Fibroblast of villous mesenchyme (primary cell): ENCODE data around the gene NEU4. TPM values are rescaled to one million over a fixed set of nuclear protein-coding genes. Genes with fewer than 3 reads are reported as not detected.

Experiments used
- DNase-seq: peaks from one replicate; pipeline ENCODE4 v3.0.0-alpha.2; 2010; ENCODE audit warnings: low read depth
- H3K4me3 ChIP-seq: 2 replicates; pipeline ENCODE4 v1.5.1; 2011; ENCODE audit warnings: low read depth, mild to moderate bottlenecking, low read length
- total RNA-seq: library from RNA; depleted of rRNA; stranded (reverse); fragments of >200 nt; gene quantifications from 2 replicates; pipeline ENCODE4 v1.2.3, GENCODE V29; 2012
- TF ChIP-seq, protein P1 (sequence below): IDR thresholded peaks from 2 replicates; pipeline ENCODE4 v1.5.1; 2012; ENCODE audit warnings: low read depth, mild to moderate bottlenecking, low read length; ENCODE audit not compliant: insufficient read depth

The NEU4 gene
- total RNA-seq, 1 donor = not detected

DNA sequence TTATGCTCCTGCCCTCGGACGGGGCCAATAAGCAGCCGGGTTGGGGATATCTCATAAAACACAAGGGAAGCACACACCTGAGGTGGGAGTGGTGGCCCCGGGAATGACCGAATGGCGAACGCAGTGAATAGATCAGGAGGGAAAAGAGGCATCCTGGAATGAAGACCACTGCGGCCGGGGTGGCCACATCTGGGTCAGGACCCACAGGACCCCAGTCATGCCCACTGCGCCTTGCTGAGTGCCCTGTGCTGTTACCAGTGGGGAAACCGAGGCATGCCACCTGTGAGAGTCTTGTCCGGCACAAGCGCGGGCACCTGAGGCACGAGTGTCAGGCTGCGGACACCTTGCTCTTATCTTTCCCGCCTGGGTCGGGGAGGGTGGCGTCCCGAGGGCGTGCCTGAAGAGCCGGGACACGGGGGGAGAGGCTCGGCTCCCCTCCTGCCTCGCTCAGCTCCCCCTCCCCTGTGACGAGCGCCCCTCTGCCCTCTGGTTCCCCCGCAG lies 48.1 kb downstream of the NEU4 start:
- TF ChIP-seq, protein P1, sequence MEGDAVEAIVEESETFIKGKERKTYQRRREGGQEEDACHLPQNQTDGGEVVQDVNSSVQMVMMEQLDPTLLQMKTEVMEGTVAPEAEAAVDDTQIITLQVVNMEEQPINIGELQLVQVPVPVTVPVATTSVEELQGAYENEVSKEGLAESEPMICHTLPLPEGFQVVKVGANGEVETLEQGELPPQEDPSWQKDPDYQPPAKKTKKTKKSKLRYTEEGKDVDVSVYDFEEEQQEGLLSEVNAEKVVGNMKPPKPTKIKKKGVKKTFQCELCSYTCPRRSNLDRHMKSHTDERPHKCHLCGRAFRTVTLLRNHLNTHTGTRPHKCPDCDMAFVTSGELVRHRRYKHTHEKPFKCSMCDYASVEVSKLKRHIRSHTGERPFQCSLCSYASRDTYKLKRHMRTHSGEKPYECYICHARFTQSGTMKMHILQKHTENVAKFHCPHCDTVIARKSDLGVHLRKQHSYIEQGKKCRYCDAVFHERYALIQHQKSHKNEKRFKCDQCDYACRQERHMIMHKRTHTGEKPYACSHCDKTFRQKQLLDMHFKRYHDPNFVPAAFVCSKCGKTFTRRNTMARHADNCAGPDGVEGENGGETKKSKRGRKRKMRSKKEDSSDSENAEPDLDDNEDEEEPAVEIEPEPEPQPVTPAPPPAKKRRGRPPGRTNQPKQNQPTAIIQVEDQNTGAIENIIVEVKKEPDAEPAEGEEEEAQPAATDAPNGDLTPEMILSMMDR = no peak
- no peak overlapping the region for H3K4me3 ChIP-seq
- no peak for DNase-seq

DNA sequence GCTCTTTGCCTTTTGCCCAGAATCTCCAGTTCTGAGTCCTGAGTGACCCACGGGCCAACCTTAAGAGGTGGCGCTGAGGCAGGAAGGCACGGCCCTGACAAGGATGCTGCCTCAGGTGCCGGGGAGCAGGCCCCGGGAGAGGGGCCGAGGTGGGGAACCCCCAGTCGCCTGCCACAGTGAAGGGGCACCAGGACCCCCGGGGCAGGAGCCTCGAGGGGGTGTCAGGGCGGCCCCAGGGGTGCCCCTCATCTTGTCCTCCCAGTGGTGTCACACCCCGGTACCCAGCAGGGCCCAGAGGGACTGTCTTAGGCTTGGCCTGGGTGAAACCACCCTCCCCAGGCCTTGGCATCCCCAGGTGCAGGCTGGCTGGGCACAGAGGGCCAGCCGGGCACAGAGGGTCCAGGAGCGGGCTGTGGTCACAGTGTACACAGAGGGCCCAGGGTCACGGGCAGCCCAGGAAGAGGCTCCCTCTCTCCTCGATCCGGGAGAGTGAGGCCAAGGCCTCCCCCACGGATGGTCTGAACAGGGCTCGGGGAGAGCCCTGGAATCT lies 48.7 kb downstream of the NEU4 start:
- TF ChIP-seq, protein P1 = no peak
- H3K4me3 ChIP-seq = no peak overlapping the region
- DNase-seq = no peak

DNA sequence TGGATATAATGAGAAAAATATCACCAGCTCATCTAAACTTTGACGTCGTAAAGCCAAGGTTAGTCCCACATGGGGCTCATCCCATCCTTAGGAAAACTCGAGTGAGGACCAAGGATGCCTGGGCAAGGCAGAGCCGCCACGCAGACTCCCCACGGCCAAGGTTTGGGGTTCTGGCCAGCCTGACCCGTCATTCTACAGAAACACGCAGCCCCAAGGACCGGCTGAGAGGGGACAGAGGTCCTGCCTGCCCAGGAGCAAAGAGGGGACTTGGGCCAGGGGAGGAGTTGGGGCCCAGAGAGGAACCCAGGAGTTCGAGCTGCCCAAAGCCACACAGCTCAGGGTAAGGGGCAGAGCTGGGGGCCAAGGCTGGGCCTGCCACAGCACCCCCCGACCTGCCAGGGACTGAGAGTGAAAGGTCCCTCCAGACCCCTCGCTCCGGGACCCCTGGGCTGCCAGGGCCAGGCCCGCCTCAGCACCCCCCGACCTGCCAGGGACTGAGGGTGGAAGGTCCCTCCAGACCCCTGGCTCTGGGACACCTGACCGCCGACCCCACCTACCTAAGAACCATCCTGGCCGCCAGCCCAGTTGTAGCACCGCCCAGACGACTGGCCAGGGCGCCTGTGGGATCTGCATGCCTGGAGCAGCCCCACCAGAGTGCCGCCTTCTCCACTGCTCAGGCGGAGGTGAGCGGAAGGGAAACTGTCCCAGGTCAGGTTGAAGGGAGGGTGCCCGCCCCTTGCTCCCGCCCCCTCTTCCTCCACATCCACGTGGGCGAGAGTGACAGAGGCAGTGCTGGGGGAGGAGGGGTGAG lies 49.4 kb downstream of the NEU4 start, which contains the start of gene PDCD1:
PDCD1 (minus strand) TSS at position 689 of the 811 bp plus-strand sequence; CDS start at position 633, 56 bp downstream.
- H3K4me3 ChIP-seq = peak within 1 kb of the TSS; percentile 25
- TF ChIP-seq, protein P1 = no peak
- no peak for DNase-seq

DNA sequence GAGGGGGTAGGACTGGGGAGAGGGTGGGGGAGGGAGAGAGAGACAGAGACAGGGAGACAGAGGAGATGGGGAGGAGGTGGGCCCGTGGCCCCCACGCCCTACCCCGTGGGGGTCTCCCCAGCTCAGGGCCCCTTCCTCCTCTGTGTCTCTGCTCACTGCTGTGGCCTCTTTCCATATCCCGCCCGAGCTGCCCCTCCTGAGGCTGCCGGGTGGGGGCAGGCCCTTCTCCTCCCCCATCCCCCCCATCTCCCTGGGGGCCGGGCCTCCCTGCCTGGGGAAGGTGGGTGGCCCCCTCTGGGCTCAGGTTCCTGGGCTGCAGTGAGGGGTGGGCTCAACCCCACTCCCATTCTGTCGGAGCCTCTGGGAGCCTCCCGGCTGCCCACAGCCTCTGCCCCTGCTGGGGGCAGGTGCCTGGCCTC lies 50.0 kb downstream of the NEU4 start:
- no peak for DNase-seq
- TF ChIP-seq, protein P1 = no peak
- no peak overlapping the region for H3K4me3 ChIP-seq

DNA sequence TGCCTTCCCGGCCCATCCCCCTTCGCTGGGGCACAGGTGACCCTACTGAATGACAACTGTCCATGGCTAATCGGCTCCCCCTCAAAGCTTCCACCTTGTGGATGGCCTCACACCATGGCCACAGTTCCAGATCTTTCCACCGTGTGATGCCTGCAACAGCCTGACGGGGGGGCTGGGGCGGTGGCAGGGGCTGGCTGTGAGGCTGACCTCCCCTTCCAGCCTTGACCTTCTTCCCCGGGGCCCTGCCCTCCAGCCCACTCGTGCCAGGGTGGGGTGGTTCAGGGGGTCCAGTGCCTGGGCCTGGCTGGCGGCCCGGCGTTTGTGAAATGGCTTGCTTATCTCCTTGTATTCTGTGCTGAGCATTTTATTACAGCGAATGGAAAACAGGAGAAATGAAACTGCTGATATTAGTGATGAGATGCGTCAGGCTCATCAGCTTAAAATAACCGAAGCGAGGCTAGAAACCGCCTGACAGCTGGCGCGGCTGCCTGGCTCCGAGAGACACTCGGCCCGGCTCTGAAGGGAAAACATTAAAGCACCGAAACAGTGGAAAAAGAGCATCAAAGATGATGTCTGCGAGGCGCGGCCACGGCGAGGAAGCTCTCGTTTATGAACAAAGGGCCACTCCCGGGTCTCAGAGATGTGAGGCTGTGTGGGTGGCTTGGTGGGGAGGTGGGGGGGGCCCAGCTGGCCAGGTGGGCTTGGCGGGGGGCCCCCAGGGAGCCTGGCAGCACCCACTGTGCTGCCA lies 50.6 kb downstream of the NEU4 start:
- TF ChIP-seq, protein P1 = peak; percentile 10
- peak; percentile 67 for DNase-seq

DNA sequence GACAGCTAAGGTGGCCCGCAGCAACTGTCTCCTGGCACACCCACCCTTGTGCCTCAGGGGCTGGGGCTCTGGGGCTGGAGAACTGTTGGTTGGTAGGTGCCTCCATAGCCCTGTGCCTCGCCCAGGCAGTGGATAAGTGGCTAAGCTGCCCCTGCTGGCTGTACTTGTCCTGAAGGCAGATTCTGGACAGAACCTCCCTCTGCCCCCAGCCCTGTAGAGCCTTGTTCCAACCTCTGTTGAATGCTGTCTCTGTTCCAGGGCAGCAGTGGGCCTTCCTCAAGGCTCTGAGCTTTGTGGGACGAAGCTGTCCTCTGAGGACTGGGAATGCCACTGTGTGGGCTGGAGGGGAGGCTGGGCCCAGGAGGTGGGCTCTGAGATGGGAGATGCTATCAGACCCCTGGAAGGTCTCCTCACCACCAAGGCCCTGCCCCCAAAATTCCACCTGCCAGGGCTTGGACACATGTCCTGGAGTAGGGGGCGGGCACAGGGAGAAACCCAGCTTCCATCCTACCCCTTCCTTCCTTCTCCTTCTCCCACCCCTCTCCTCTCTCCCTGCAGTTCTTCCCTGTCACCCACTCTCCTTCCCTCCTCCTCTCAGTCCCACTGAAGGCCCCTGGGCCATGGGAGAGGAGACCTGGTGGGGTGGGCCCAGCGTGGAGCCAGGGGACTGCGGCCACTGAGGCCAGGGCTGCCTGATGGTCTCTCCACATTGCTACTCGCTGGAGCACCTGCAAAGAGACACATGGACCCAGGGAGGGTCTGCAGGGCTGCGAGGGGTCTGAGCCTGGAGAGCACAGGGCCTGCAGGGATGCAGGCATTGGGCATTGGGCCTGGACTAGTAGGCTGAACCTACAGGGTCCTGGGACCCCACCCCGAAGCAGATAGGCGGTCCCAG lies 51.4 kb downstream of the NEU4 start:
- DNase-seq = no peak
- H3K4me3 ChIP-seq = no peak overlapping the region
- TF ChIP-seq, protein P1 = no peak

More for the DNA sequence above, 50.6 kb downstream of the NEU4 start:
- H3K4me3 ChIP-seq = peak overlapping the region; percentile 25
